ENCODE measurements around the gene RBM48. TPM values are rescaled to one million over a fixed set of nuclear protein-coding genes. Genes with fewer than 3 reads are reported as not detected.

RBM48 gene
- total and polyA plus RNA-seq, 2 of the 8 experiments (the other 6 are each of a cell fraction or from before 2014, with no cell fraction given) = 4.3 to 8.6 TPM

DNA sequence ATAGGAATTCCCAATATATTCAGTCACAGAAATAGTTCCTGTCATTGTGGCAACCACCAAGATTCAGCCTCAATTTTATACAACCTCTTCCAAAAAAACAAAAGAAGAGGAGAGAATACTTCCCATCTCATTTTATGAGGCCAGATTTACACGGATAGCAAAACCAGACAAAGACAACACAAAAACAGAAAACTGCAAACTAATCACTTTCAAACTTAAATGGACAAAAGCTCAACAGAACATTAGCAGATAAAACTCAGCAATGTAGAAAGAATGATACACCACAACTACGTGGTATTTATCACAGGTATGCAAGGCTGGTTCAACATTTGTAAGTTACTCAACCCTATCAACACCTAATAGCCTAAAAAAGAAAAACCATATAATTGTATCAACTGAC lies 22.2 kb upstream of the RBM48 start (continued):
- no peak for TF ChIP-seq CBX5 (IDR thresholded peaks at IDR 0.05; ENCODE audit: low read depth, low read length)
- no peak for TF ChIP-seq POLR2A (IDR thresholded peaks at IDR 0.05; ENCODE audit: control extremely low read depth in 1 of 2, low read depth in 2 of 2, low read length in 2 of 2)
- TF ChIP-seq SP1 (IDR thresholded peaks at IDR 0.05; ENCODE audit: low read depth, low read length) = no peak
- no peak for TF ChIP-seq CTBP2 (IDR thresholded peaks at IDR 0.05; ENCODE audit: borderline replicate concordance, insufficient read depth, insufficient read length, low read length)
- TF ChIP-seq ASH2L (IDR thresholded peaks at IDR 0.05; ENCODE audit: low read length) = no peak
- TF ChIP-seq RXRA (IDR thresholded peaks at IDR 0.05; ENCODE audit: insufficient read depth, low read depth, low read length) = no peak

Data from H1 (cell line).